Measurements from ENCODE around the gene MAP4. TPM values are rescaled to one million over a fixed set of nuclear protein-coding genes. Genes with fewer than 3 reads are reported as not detected.

The MAP4 gene
- total RNA-seq, 4 donors from 2014 or later: 108 to 186 (median 150) TPM

DNA sequence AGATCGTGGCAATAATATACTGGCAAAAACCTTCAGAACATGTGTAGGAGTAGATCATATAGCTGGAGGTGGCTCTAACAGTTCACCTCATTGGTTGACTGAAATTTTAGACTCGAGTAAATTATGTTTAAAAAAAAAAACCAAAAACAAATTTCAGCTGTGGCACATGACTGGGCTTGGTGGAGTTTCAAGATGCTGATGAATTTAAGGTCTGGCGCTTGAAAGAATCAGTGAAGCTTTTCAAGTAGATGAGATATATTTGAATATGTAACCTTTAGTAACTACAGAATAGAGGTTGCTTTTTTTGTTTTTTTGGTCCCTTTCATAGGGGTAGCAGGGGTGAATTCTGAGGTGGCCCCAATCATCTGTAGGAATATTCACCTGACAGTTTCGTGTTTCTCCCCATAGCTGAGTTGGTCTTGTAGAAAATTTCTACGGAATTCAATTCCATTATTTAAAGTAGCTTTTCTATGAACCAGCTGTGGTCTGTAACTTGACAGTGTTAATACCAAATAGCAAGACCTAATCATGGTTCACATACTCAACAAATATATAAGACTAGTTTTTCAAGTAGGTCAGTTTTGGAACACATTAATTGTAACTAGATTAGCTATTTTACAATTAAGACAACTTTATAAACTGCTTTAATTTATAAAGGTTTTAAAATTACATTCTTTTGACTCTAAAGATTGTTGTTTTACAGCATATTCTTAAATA, 65.6 kb downstream of the MAP4 start:
- TF ChIP-seq, protein P1, sequence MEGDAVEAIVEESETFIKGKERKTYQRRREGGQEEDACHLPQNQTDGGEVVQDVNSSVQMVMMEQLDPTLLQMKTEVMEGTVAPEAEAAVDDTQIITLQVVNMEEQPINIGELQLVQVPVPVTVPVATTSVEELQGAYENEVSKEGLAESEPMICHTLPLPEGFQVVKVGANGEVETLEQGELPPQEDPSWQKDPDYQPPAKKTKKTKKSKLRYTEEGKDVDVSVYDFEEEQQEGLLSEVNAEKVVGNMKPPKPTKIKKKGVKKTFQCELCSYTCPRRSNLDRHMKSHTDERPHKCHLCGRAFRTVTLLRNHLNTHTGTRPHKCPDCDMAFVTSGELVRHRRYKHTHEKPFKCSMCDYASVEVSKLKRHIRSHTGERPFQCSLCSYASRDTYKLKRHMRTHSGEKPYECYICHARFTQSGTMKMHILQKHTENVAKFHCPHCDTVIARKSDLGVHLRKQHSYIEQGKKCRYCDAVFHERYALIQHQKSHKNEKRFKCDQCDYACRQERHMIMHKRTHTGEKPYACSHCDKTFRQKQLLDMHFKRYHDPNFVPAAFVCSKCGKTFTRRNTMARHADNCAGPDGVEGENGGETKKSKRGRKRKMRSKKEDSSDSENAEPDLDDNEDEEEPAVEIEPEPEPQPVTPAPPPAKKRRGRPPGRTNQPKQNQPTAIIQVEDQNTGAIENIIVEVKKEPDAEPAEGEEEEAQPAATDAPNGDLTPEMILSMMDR (IDR thresholded peaks at IDR 0.05): no peak
- ATAC-seq (ENCODE audit: low FRiP score) (no peak), DNase-seq (ENCODE audit: low spot score) (no peak)

DNA sequence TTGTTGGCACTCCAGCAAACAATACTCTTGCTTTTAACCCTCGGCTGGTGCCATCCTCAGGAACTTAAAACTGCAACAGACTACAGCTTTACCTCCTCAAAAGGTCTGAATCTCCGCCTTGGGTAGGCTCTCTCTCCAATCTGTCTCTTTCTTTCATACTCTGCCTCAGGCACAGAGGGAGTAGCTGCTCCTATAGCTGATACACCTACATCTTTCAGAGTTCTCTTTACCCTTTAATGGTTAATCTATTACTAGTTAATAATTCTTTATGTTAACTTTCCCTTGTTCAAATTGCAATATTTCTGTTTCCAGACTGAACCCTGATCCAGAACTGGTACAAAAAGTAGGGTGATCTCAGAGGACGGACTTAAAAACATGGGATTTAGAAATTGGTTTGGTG, 66.2 kb downstream of the MAP4 start:
- TF ChIP-seq, protein P1 (IDR thresholded peaks at IDR 0.05): no peak
- ATAC-seq (ENCODE audit: low FRiP score) (no peak), DNase-seq (ENCODE audit: low spot score) (no peak)

DNA sequence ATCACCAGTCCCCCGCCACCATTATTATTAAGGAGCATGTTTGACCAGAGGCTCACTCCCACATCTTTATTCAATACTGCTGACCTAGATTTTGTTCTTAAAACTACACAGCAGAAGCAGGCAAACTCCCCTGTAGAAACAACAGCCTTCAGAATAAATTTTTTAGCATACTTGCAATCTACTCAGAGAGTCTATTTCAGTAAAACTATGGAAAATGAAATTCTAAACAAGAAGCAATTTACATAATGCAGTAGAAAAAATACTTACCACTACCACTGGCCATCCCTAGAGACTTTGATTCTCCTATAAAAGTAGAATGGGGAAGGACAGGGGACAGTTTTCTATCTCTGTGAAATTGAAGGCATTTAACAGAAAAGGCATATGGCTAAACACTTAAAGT, 76.0 kb downstream of the MAP4 start:
- no peak for ATAC-seq (ENCODE audit: low FRiP score)
- TF ChIP-seq, protein P1 (IDR thresholded peaks at IDR 0.05): no peak
- DNase-seq (ENCODE audit: low spot score): no peak

DNA sequence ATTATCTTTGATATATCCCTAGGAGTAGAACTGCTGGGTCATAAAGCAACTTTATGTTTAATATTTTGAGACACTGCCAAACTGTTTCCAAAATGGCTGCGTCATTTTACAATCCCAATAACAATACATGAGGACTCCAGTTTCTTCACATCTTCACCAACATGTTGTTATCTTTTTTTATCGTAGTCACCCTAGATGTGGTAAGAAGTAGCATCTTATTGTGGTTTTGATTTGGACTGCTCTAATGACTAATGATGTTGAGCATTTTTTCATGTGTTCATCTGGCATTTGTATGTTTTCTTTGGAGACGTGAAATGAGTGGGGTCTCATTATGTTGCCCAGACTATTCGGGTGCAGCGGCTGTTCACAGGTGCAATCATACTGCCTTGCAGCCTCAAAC, 83.8 kb downstream of the MAP4 start:
- ATAC-seq (ENCODE audit: low FRiP score): no peak
- no peak for DNase-seq (ENCODE audit: low spot score)
- TF ChIP-seq, protein P1 (IDR thresholded peaks at IDR 0.05): no peak

DNA sequence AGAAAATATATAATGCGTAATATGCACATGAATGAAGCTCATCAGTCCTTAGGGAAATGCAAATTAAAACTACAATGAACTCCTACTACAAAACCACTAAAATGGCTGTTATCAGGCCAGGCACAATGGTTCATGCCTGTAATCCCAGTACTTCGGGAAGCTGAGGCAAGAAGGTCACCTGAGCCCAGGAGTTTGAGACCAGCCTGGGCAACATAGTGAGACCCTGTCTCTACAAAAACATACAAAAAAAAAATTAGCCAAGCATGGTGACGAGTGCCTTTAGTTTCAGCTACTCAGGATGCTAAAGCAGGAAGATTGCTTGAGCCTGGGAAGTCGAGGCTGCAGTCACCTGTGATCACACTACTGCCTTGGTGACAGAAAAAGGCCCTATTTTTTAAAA, 85.2 kb downstream of the MAP4 start:
- DNase-seq (ENCODE audit: low spot score) (no peak), ATAC-seq (ENCODE audit: low FRiP score) (no peak)
- TF ChIP-seq, protein P1 (IDR thresholded peaks at IDR 0.05): no peak

DNA sequence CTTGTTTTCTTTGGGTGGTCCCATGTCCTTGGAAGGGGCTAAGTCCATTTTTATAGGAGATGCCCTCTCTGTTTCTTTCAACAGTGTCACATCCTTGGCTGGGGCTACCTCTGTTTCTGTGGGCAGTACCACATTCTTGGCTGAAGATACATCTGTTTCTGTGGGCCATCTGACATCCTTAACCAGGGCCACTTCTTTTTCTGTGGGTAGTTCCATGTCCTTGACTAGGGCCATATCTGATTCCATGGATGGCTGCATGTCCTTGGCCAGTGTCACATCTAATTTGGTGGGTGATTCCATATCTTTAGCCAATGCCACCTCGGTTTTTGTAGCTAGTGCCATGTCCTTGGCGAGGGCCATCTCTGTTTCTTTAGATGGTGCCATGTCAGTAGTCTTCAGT, 99.5 kb downstream of the MAP4 start:
- DNase-seq (ENCODE audit: low spot score): no peak
- TF ChIP-seq, protein P1 (IDR thresholded peaks at IDR 0.05): no peak
- no peak for ATAC-seq (ENCODE audit: low FRiP score)

DNA sequence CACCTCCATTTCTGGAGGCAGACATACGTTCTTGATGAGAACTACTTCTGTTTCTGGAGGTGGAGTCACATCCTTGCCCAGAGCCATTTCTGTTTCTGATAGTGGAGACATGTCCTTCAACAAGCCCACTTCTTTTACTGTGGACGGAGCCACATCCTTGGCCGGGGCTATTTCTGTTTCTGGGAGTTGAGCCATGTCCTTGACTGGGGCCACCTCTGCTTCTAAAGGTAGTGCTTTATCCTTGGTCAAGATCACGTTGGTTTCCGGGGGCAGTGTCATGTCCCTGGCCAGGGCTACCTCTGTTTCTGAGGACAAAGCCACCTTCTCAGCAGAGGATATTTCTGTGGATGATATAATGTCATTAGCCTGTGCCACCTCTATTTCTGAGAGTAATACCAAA, 100.0 kb downstream of the MAP4 start:
- DNase-seq (ENCODE audit: low spot score): no peak
- no peak for ATAC-seq (ENCODE audit: low FRiP score)
- TF ChIP-seq, protein P1 (IDR thresholded peaks at IDR 0.05): no peak

Data from omental fat pad (tissue), 4 donors.